ENCODE data around the gene CUL1.

The CUL1 gene

GRCh38 chr7:148718431-148718830 is 19.7 kb downstream of the CUL1 start:
- no peak for DNase-seq (ENCODE audit: low spot score)

GRCh38 chr7:148719753-148720152 is 21.1 kb downstream of the CUL1 start:
- DNase-seq (ENCODE audit: low spot score), result no peak

GRCh38 chr7:148720472-148720871 is 21.8 kb downstream of the CUL1 start:
- no peak for DNase-seq (ENCODE audit: low spot score)

GRCh38 chr7:148721390-148721789 is 22.7 kb downstream of the CUL1 start:
- no peak for DNase-seq (ENCODE audit: low spot score)

DNA sequence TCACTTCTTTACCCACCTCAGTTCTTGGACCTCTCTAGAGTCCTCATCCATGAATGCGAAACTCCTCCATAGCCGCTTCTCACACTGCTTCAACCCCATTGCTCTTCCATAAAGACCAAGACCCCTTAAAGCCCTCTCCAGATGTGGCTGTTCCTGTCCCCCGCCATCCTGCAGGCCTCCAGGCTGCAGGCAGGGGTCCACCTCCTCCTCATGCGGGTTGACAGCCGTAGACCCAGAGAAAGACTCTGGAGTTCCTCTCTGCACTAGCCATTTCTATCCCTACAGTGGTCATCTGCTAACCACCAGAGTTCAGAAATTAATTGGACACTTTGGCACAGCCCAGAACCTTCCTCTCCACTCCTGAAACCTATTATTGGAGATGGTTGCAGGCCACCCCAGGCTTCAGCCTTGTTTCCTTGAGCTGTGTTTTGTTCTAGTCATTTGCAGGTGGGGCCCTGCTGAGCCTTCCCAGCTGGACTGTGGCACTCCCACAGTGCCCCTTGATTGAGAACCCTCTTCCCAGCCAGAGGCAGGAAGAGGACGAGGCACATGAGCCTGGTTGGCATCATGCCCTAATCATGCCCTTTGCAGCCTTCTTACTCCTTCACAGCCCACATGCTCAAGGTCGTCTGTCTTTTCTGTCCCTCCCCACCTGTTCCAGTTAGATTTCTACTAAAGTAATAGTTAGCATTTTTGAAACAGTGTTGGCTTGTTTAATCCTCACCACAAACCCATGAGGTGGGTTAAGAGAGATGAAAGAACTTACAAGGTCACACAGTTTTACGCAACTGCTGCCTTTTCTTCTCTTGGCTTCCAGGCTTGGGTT is 23.9 kb downstream of the CUL1 start:
- DNase-seq (ENCODE audit: low spot score), result no peak

DNA sequence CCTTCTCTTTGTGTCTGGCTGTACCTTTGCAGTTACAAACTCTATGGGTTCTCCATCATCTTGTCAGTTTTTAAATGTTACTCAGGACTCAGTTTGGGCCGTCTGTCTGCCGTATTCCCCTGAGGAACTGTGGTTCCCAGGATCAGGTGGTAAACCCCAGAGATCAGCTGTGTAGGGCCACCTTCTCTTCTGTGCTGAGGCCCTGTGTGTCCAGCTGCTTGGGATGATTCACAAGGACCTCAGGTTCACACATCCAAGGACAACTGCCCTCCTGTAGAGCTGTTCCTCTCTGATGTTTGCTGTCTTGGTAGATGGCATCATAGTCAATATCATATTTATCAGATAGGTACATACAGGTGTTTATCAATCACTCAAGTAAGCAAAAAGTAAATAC is 24.5 kb downstream of the CUL1 start:
- DNase-seq (ENCODE audit: low spot score), result no peak

GRCh38 chr7:148723846-148724245 is 25.1 kb downstream of the CUL1 start:
- no peak for DNase-seq (ENCODE audit: low spot score)

- DNase-seq (ENCODE audit: low spot score), result no peak
Observed at GRCh38 chr7:148726385-148726784, 27.7 kb downstream of the CUL1 start.

DNA sequence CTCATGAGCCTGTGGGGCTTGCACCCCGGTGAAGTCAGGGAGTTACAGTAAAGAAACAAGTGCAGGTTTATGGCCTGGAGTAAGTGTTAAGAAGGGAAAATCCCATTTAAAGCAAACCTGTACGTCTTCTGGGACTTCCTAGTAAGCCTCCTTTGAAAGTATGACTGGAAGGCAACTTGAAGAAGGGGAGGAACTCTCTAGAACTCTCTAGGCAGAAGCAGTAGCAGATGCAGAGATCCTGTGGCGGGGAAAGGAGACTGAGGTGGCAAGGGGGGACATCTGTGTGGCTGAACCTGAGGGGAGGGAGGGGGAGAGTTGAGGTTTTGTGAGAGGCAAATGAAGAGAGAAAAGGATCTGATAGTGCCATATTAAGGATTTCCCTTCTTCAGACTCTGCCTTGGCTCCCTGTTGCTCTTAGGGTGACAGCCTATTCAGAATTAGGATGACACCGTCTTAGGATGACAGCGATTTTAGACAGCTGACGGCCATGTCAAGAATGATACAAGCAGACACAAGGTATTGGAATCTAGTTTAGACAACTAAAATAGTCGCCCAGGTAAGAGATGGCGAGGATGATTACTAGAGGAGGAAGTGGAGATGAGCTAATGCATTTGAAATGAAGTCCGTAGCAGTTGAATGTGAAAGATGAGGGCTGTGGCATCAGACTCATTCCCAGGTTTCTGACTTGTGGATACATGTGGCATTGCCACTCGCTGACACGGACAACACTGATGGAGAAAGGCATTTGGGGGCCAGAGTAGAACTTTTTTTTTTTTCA is 29.0 kb downstream of the CUL1 start:
- DNase-seq (ENCODE audit: low spot score), result no peak

GRCh38 chr7:148729984-148730733 is 31.5 kb downstream of the CUL1 start:
- no peak for DNase-seq (ENCODE audit: low spot score)

DNA sequence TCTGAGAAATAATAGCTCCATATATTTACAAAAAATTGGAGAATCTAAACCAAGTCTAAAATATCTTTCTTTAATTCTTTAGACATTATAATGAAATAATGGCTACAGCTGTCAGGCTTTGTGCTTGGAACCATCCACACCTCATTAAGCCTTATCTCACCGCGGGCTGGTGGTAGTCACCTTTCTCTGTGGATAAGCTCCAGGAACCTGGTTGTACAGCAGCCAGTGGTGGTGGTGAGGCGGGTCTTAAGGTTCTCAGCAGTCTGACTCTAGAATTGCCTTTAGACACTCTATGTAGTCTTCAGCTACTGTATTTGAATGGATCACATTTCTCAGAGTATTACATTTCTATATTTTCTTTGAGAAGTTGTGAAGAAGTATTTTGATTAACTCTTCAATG is 34.2 kb downstream of the CUL1 start:
- no peak for DNase-seq (ENCODE audit: low spot score)

DNA sequence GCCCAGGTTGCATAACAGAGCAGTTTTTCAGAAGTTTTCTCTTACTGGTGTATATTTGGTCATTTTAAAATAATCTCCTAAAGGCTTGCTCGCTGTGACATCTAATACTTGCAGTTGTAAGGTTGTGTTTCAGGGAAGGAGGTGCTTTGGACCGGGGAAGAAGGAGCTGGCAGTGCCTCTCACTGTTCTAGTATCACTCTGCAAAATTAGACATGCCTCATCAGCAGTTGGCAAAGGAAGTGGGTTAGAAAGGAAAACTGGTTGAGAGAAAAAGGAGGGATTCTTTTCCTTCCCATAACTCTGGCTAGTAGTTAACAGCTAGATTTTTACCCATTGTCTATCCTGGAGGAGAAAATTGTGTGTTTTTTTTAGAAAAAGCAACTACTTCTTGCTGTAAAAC is 34.8 kb downstream of the CUL1 start:
- no peak for DNase-seq (ENCODE audit: low spot score)

DNA sequence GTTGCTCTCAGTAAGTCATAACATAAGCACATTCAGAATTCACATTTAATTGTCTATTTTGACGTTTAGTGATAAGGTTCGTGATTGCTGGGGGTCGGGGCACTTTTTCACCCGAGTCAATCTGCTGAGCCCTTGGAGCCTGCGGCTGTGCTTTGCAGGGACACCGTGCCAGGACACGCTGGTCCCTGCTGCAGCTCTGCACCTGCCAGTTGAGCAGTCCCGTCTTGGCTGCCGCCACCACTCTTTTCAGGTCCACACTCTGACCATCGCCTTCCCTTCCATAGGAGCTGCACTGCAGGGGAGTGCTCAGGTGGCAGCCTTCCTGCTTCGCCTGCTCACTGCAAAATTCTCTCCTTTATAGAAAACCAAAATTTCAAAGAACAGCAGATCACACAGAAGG is 36.4 kb downstream of the CUL1 start:
- DNase-seq (ENCODE audit: low spot score), result no peak

DNA sequence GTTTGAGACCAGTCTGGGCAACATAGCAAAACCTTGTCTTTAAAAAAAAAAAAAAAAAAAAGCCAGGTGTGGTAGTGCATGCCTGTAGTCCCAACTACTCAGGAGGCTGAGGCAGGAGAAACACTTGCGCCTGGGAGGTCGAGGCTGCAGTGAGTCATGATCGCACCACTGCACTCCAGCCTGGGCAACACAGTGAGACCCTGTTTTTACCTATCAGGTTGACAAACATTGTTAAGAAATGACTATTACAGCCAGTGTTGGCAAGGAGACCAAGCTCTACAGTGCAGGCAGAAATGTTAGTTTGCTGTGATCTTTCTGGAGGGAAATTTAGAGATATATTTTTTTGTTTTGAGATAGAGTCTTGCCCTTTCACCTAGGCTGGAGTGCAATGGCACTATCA is 37.3 kb downstream of the CUL1 start:
- no peak for DNase-seq (ENCODE audit: low spot score)

DNA sequence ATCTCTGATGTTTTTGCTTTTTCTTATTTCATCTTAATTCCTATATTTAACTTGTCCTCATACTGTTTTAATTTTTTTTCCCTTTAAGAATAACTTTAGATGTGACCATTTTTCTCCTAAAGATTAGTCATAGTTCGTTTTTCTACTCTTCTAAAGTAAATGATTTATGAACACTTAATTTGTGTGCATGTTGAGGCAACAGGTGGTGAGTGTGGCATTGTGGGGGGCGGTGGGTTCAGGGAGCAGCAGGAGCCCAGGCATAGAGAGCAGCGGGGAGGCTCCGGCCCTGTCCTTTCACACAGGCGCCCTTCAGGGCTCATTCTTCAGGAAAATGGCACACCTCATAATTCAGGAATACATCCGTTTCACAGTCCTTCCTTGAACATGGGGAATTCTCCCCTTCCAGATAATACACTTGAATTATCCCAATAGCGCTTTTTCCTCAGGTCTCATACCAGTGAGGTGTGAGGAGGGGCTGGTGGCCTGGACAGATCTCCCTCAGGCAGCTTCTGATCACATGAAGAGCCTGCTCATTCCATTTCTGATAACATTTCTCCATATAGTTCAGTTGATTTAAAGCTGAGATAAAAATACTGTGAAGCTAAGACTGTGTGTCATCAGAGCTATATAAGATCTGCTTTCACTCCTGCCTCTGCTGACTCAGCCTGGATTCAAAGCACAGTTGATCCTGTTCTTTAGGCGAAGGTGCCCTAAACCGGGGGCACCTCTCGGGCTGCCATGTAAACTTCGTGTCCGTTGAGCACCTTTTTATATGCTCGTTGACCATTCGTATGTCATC is 40.2 kb downstream of the CUL1 start:
- DNase-seq (ENCODE audit: low spot score), result no peak

GRCh38 chr7:148746135-148746534 is 47.4 kb downstream of the CUL1 start:
- DNase-seq (ENCODE audit: low spot score), result no peak

GRCh38 chr7:148747274-148747673 is 48.6 kb downstream of the CUL1 start:
- DNase-seq (ENCODE audit: low spot score), result no peak

GRCh38 chr7:148750442-148751355 is 52.0 kb downstream of the CUL1 start:
- DNase-seq (ENCODE audit: low spot score), result no peak

GRCh38 chr7:148753224-148753623 is 54.5 kb downstream of the CUL1 start:
- DNase-seq (ENCODE audit: low spot score), result no peak

DNA sequence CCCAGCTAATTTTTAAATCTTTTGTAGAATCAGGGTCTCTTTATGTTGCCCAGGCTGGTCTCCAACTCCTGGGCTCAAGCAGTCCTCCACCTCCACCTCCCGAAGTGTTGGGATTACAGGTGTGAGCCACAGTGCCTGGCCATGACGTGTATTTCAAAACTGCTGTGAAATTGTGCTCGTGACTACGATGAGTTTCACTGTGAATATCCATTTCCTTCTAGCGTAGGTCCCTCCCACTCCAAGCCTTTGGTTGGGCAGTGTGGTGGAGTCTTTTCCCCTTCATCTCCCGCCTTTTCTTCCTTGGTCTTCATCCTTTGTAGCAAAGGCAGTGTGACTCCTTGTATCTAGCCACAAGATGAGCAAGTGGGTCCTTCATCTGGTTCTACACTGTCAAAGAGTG is 56.2 kb downstream of the CUL1 start:
- no peak for DNase-seq (ENCODE audit: low spot score)

Data from hematopoietic multipotent progenitor cell treated with erythropoietin and hydrocortisone succinate and interleukin-3 and kit ligand, for 17 days (in vitro differentiated cells).